GM04504 (cell line): ENCODE data around the gene TRIM44.
"Not testable (repeated sequence)": the region's sequence is repeated elsewhere in the genome, so short reads cannot be mapped to it uniquely, and the experiment has no call there.

Experiments
- DNase-seq: peaks from one replicate; pipeline ENCODE4 v3.0.0-alpha.2; 2012; ENCODE audit warnings: low read depth

Gene TRIM44

DNA sequence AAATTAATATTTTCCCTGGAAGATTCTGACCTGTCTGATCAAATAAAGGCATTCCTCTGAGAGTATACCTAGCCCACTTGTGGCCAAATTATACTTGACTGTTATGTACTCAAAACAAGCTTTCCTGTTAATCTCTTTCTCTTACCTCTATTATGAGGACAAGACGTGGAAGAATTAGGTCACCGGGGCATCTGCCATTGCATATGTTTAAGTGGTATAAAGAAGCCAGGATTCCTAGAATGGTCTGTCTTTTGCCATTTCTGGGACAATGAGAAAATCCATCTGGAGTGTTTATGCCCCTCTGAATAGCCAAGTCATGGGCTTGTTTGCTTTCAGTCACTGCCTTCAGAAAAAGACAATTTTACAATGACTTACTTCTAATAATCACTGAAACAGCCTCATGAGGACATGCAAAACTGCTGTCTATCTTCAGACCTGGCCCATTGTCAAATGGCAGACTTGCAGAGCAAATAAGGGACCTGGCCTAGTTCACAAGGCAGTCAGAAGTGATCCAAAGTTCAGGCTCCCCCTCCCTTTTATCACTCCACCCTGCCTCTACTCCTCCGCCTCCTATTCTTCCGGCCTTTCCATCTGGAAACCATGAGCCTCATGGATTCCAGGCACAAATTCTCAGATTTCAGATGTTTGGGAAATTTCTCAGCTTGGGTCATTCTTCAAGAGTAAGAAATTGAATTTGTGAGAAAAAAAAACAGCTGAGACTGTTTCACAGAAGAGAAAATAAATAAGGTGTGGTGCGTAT lies 153.2 kb downstream of the TRIM44 start:
- DNase-seq: peak; percentile 14

DNA sequence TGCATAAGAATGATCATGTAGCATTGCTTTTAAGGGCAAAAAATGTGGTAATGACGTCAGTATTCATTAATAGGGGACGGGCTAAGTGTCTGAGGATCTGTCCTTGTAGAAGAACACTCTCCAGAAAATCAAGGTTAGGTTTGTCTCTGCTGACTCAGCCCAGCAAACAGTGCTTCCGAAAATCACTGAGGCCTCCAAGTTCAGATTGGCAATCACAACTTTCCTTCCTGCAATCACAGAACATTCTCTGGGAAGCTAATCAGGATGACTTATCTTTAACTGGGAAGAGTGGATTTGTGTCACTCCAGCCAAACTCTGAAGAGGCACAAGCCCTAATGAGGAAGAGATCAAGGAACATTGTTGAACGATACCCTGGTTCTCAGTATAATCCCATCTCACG lies 158.0 kb downstream of the TRIM44 start:
- DNase-seq: no peak

DNA sequence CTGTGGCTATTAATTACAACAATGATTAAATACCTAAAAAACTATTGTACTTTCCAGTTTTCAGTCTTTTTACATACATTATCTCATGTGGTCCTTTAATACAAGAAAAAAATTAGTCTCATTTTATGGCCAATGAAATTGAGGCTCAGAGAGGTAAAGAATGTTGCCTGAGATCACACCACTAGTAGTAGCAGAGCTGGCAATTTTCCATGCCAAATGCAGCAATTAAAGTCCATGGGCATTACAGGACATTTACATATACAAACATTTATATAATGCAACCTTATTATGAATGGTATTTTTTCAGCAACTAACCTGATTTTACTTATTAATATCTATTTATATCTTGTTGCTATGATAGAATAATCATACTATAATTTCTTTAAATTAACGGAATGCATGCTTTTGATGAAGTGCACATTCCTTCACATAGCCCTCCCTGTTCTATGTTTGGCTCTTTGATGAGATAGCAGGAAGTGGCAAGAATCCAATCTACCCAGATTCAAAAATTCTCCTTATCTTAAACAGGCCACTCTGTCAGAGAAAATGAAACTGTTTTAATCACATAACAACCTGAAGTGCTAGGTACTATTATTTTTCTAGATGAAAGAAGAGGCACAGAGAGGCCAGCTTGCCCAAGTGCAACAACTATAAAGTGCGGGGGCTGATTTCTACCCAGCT lies 160.4 kb downstream of the TRIM44 start:
- no peak for DNase-seq

GRCh38 chr11:35823742-35824298 lies 161.2 kb downstream of the TRIM44 start:
- DNase-seq: no peak

GRCh38 chr11:35825386-35825785 lies 162.8 kb downstream of the TRIM44 start:
- no peak for DNase-seq

DNA sequence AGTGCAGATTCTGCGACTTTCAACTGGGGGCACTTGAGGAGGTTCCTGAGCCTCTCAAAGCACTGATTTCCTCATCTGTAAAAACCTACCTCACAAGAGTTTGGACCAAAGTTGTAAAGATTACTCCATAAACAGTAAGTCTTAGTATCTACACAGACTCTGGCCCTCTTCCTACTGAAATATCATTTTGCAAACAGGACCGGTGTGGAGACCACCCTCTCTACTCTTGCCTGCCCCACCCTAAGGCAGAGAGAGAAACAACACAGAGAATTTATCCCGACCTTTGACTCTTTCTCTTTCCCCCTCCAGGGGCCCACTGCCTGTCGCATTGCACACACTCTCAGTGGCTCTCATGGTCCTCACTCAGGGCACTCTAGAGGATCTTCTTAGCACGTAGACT lies 163.4 kb downstream of the TRIM44 start:
- no peak for DNase-seq

DNA sequence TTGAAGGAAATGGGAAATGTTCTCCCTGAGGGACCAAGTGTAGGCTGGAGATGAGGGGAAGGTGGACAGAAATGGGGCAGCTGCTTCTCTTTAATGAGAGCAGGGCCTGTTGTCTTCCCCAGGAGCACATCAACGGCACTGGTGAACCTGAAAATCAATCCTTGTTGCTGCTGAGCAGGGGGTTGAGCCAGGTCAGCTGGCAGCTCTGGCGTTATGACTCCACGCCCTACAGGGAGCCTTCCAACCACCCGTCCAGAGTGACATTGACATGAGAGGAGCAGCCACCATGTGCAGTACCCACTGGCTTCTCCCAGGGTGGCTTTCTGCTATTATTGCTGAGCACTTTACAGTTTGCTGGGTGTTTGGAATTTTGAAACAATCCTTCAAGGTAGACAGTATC lies 164.4 kb downstream of the TRIM44 start:
- DNase-seq: no peak

GRCh38 chr11:35836205-35836604 lies 173.6 kb downstream of the TRIM44 start:
- DNase-seq: no peak

GRCh38 chr11:35838071-35838470 lies 175.5 kb downstream of the TRIM44 start:
- DNase-seq: no peak

- not testable (repeated sequence) for DNase-seq
Observed at GRCh38 chr11:35838697-35839367, 176.3 kb downstream of the TRIM44 start.

DNA sequence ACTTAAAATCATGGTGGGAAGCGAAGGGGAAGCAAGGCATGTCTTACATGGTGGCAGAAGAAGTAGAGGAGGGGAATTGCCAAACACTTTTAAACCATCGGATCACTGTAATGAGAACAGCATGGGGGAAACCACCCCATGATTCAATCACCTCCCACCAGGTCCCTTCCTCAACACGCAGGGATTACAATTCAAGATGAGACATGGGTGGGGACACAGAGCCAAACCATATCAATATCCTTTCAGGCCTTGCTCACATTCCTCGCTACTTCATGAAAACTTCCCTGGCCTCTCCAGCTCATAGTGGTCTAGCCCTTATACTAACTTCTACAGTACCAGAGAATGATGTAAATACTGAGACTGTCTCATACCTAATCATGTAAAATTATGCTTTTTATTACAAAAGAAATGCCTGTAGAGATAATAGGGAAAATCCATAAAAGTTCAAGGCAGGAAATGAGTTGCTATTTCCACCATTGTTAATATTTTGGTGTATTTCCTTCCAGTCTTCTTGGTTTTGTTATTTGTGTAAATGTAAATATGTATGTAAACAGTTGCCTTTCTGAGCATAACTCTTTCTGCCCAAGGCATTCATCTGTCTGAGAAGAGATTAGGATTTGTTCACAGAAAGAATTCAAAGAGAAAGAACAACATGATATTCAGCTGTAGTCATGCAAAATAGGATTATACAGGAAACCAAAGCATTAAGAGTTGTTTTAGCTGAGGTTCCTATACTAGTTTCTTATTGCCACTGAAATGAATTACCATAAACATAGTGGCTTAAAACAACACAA lies 177.0 kb downstream of the TRIM44 start:
- no peak for DNase-seq

DNA sequence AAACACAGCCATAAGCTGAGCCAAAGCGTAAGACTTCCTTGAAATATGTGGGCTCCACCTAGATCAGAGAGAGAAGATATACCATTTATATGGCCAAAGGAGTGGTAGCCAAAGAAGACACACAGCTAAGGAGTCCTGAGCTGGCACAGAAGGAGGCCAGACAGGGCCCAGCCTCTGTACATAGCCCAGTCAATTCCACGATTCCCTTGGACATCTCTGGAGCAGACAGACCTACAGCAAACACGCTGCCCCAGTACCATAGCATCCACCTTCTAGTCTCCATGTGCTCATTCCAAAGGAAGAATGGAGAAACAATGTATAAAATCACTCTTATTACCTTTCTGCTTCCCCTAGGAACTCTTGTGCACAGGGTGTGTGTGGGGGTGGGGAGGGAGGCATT lies 179.2 kb downstream of the TRIM44 start:
- DNase-seq: no peak

DNA sequence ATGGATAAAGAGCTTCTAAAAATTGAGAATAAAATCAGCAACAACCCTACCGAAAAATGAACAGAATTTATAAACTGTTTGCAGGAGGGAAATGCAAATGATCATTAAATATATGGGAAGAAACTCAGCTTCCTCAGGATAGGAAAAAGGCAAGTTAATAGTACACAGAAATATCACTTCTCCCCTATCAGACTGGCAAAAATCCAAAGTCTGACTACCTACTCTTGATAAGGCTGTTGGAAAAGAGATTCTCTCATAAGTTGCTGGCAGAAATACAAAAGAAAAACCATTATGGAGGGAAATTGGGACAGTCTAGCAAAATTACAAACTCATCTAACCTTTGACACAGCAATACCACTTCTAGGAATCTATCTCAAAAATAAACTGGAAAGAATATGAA lies 180.4 kb downstream of the TRIM44 start:
- DNase-seq: no peak

- DNase-seq: no peak
Observed at GRCh38 chr11:35844579-35844978, 182.0 kb downstream of the TRIM44 start.

DNA sequence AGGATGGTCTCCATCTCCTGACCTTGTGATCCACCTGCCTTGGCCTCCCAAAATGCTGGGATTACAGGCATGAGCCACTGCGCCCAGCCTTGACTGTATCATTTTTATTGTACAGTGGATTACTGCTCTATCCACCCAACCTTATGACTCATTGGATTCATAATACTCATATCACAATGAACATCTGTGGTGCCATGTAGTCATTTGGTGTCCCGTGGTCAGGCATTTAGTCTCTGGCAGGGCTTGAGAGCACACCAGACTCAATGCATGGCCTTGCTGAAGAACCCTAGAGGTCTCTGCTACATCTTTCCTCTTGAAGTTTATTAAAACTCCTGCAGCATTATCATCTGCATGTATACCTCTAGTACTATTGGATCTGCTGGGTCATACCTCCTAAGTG lies 183.3 kb downstream of the TRIM44 start:
- no peak for DNase-seq

GRCh38 chr11:35846874-35847273 lies 184.3 kb downstream of the TRIM44 start:
- no peak for DNase-seq

GRCh38 chr11:35847473-35847872 lies 184.9 kb downstream of the TRIM44 start:
- no peak for DNase-seq

DNA sequence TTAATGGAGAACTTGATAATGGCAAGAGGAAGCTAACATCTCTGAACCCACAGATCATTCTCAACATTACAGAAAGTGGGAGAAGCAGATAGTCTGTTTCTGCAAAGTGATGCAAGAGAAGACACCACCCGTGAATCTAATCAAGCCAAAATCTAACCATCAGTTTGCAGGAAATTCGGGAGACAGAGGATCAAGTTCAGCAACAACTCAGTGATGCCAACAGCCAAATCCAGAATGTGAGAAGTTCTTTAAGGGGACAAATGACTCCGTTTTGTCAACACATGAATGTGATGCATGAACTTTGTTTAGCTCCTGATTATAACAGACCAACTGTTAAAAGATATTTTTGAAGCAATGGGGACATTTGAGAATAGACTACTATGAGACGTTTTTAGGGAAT lies 186.0 kb downstream of the TRIM44 start:
- no peak for DNase-seq

- DNase-seq: no peak
Observed at GRCh38 chr11:35850191-35850590, 187.6 kb downstream of the TRIM44 start.

- no peak for DNase-seq
Observed at GRCh38 chr11:35851342-35851741, 188.8 kb downstream of the TRIM44 start.

- DNase-seq: no peak
Observed at GRCh38 chr11:35852056-35852455, 189.5 kb downstream of the TRIM44 start.

DNA sequence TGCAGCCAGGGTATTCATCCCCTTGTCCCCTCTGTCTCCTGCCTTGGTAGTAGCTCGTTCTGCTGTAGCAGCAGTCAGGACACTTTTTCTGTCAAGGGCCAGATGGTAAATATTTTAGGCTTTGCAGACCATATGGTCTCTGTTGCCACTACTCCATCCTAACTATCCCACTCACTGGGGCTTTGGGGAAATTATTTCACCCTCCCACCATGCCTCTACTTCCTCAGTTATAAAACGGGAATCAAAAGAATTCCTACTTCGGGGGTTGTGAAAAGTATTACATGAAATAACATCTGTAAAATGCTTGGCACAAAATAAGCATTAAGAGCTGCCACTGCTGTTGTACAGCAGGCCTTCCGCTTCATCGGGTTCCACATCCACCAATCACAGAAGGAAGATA lies 191.4 kb downstream of the TRIM44 start:
- no peak for DNase-seq
